Psoas muscle (tissue), 8 donors: Measurements from ENCODE around the gene SMAD2. TPM values are rescaled to one million over a fixed set of nuclear protein-coding genes. Genes with fewer than 3 reads are reported as not detected.

ENCODE experiments used
- ATAC-seq, 4 donors: fragments of 200-7000 bp; cut with Tn5 transposase; one replicate each; pipeline ENCODE4 v1.9.1; 2020; ENCODE audit warnings: moderate library complexity in 3 of 4, mild to moderate bottlenecking in 2 of 4
- DNase-seq, 2 donors: peaks; one replicate each; pipeline ENCODE4 v3.0.0-alpha.2; 2020
- H3K27ac ChIP-seq: fragments of 200-600 bp; one replicate; pipeline ENCODE4 v1.8.0; 2022
- H3K27me3 ChIP-seq, 3 donors: fragments of 200-600 bp in 1 of 3; one replicate each; pipeline versions ENCODE4 v1.6.1 to v1.8.0; 2013 to 2022; ENCODE audit warnings: low read length in 2 of 3, mild to moderate bottlenecking in 2 of 3, moderate library complexity in 1 of 3; ENCODE audit not compliant: insufficient read depth in 3 of 3
- H3K36me3 ChIP-seq, 2 donors: fragments of 200-600 bp in 1 of 2; one replicate each; pipeline versions ENCODE4 v1.6.1 to v1.8.0; 2013 to 2022; ENCODE audit warnings: low read depth in 1 of 2, mild to moderate bottlenecking in 1 of 2, moderate library complexity in 1 of 2; ENCODE audit not compliant: insufficient read depth in 1 of 2
- H3K4me1 ChIP-seq: fragments of 200-600 bp; one replicate; pipeline ENCODE4 v1.8.0; 2022
- H3K4me3 ChIP-seq: fragments of 200-600 bp; one replicate; pipeline ENCODE4 v1.8.0; 2022; ENCODE audit warnings: mild to moderate bottlenecking
- H3K9me3 ChIP-seq: fragments of 200-600 bp; one replicate; pipeline ENCODE4 v1.8.0; 2022
- CTCF ChIP-seq: fragments of 200-600 bp; IDR thresholded peaks from one replicate; pipeline ENCODE4 v1.8.0; 2022; ENCODE audit warnings: antibody characterized with exemption
- WGBS, 3 donors: extraction: QIAGEN DNeasy Blood & Tissue Kit; methylation state at CpG; one replicate each; pipeline versions ENCODE4 v1.1.6 to v1.1.7; 2013; 5-methylcytosine and 5-hydroxymethylcytosine counted together
- intact Hi-C, 2 donors: fragments of 100-400 bp; cut with DNase I; formaldehyde crosslinking; loops; one replicate each; pipeline versions ENCODE4 v1.11.0 to v1.14.2; 2022
- polyA plus RNA-seq, 3 donors: library from polyadenylated mRNA; stranded (reverse); fragments of 200-250 nt; gene quantifications; one replicate each; pipeline ENCODE4 v1.2.3, GENCODE V29; 2013
- total RNA-seq, 4 donors: library from RNA; stranded (reverse); fragmentation: NEBNext Ultra II Directional in 2 of 4; extraction: Animal tissue kit (Norgen Biotek cat#: 25700) in 2 of 4; gene quantifications; one replicate each; pipeline versions ENCODE4 v1.2.1 to v1.2.4, GENCODE V29; 2021 to 2023
- donor health status: healthy with polysubstance abuse.
- donor health status: DM: no; HTN: no; CAD: no; lungs with moderate emphysema.
- donor health status: Bipolar disorder and iron deficiency.
- donor health status: healthy.
- donor health status: DM: yes; HTN: yes; CAD: no.
- donor health status: DM: no; HTN: no; CAD: no.
- donor health status: DM: no; HTN: no; CAD: no.
- donor health status: DM: yes; HTN: yes; CAD: no.

The SMAD2 gene
- total and polyA plus RNA-seq, 7 donors = 28.3 to 76.4 (median 60.1) TPM

- no peak for DNase-seq
- WGBS, 3 donors = 65 to 68% (median 68%) methylated on average over 5 of the region's 5 CpGs
- no peaks in the 10 kb centered on the region for H3K36me3 ChIP-seq
- ATAC-seq = no peak
- no peak overlapping the region for H3K27ac ChIP-seq
- peaks cover 2% of the 10 kb centered on the region for H3K4me1 ChIP-seq
- intact Hi-C loops = no loop called here
- H3K27me3 ChIP-seq = no peaks in the 10 kb centered on the region
- no peak for TF ChIP-seq CTCF
- H3K4me3 ChIP-seq = no peak overlapping the region
- H3K9me3 ChIP-seq = no peaks in the 10 kb centered on the region
Observed at GRCh38 chr18:47815486-47816270, 114.8 kb downstream of the SMAD2 start.

- H3K36me3 ChIP-seq = no peaks in the 10 kb centered on the region
- intact Hi-C loops = no loop called here
- WGBS, 3 donors = 47 to 71% (median 59%) methylated on average over 3 of the region's 3 CpGs
Observed at GRCh38 chr18:47809420-47809819, 121.0 kb downstream of the SMAD2 start.

GRCh38 chr18:47802802-47803201 is 127.7 kb downstream of the SMAD2 start:
- no peaks in the 10 kb centered on the region for H3K9me3 ChIP-seq
- no peaks in the 10 kb centered on the region for H3K4me1 ChIP-seq
- WGBS, 3 donors = 81 to 89% (median 87%) methylated on average over 6 of the region's 6 CpGs
- ATAC-seq (no peak), DNase-seq (no peak)
- no peaks in the 10 kb centered on the region for H3K36me3 ChIP-seq
- no peak for TF ChIP-seq CTCF
- H3K27me3 ChIP-seq = peaks cover 0 to 2% (median 0%) of the 10 kb centered on the region in 3 donors
- intact Hi-C loops = no loop called here
- H3K27ac ChIP-seq = no peak overlapping the region
- no peak overlapping the region for H3K4me3 ChIP-seq

More at GRCh38 chr18:47809420-47809819, 121.0 kb downstream of the SMAD2 start:
- H3K9me3 ChIP-seq = no peaks in the 10 kb centered on the region
- ATAC-seq = no peak
- TF ChIP-seq CTCF = no peak
- no peaks in the 10 kb centered on the region for H3K4me1 ChIP-seq
- no peak for DNase-seq
- H3K27ac ChIP-seq = no peak overlapping the region
- H3K4me3 ChIP-seq = no peak overlapping the region
- no peaks in the 10 kb centered on the region for H3K27me3 ChIP-seq

GRCh38 chr18:47801817-47802216 is 128.6 kb downstream of the SMAD2 start:
- DNase-seq (no peak), ATAC-seq (peak in 1 of 4 donors; percentile 22)
- Histone ChIP-seq H3K4me3 (no peak overlapping the region), H3K4me1 (no peaks in the 10 kb centered on the region), H3K36me3 (no peaks in the 10 kb centered on the region), H3K9me3 (no peaks in the 10 kb centered on the region), H3K27me3 (peaks cover 0 to 2% (median 0%) of the 10 kb centered on the region in 3 donors), H3K27ac (no peak overlapping the region)
- no peak for TF ChIP-seq CTCF
- WGBS, 3 donors = 51 to 64% (median 59%) methylated on average over 3 of the region's 3 CpGs
- intact Hi-C loops = no loop called here

GRCh38 chr18:47800756-47801155 is 129.7 kb downstream of the SMAD2 start:
- Histone ChIP-seq H3K27me3 (peaks cover 0 to 2% (median 0%) of the 10 kb centered on the region in 3 donors), H3K36me3 (no peaks in the 10 kb centered on the region), H3K27ac (no peak overlapping the region), H3K4me3 (no peak overlapping the region), H3K9me3 (no peaks in the 10 kb centered on the region), H3K4me1 (no peaks in the 10 kb centered on the region)
- 40 to 61% (median 52%) methylated on average over 6 of the region's 6 CpGs for WGBS, 3 donors
- no peak for DNase-seq
- TF ChIP-seq CTCF = no peak
- intact Hi-C loops = no loop called here
- no peak for ATAC-seq
